Rectal smooth muscle tissue (tissue), 1 donor: ENCODE results near the gene GLYAT.

Experiments
- H3K27ac ChIP-seq: one replicate; pipeline ENCODE4 v1.7.0; 2013; ENCODE audit warnings: low read depth, low read length, inconsistent platforms
- H3K27me3 ChIP-seq: one replicate; pipeline ENCODE4 v1.7.0; 2013; ENCODE audit warnings: low read length; ENCODE audit not compliant: control insufficient read depth, insufficient read depth
- H3K36me3 ChIP-seq: one replicate; pipeline ENCODE4 v1.7.0; 2013; ENCODE audit warnings: low read length; ENCODE audit not compliant: control insufficient read depth, insufficient read depth
- H3K4me1 ChIP-seq: one replicate; pipeline ENCODE4 v1.7.0; 2013; ENCODE audit warnings: low read length; ENCODE audit not compliant: control insufficient read depth, insufficient read depth
- H3K4me3 ChIP-seq: one replicate; pipeline ENCODE4 v1.7.0; 2013; ENCODE audit warnings: low read length
- H3K9ac ChIP-seq: one replicate; pipeline ENCODE4 v1.7.0; 2013; ENCODE audit warnings: low read length

The GLYAT gene

GRCh38 chr11:58731819-58732218, at the start of gene GLYAT:
GLYAT (minus strand) TSS chr11:58731943; CDS start chr11:58724496, 7,447 bp downstream.
- Histone ChIP-seq H3K9ac (no peak within 1 kb of the TSS), H3K36me3 (no peaks in the 10 kb centered on the region), H3K4me1 (no peaks in the 10 kb centered on the region), H3K27me3 (peaks cover 2% of the 10 kb centered on the region), H3K4me3 (no peak within 1 kb of the TSS), H3K27ac (no peak within 1 kb of the TSS)

- no peak overlapping the region for H3K4me3 ChIP-seq
- no peak overlapping the region for H3K9ac ChIP-seq
- no peak overlapping the region for H3K27ac ChIP-seq
- no peaks in the 10 kb centered on the region for H3K4me1 ChIP-seq
- H3K27me3 ChIP-seq = no peaks in the 10 kb centered on the region
- no peaks in the 10 kb centered on the region for H3K36me3 ChIP-seq
Measured at GRCh38 chr11:58781345-58781744, 49.6 kb upstream of the GLYAT start.

- H3K36me3 ChIP-seq = no peaks in the 10 kb centered on the region
Measured at GRCh38 chr11:58780578-58780977, 48.8 kb upstream of the GLYAT start.

GRCh38 chr11:58776891-58777710, 45.4 kb upstream of the GLYAT start:
- Histone ChIP-seq H3K4me3 (no peak overlapping the region), H3K27ac (no peak overlapping the region), H3K9ac (no peak overlapping the region), H3K27me3 (no peaks in the 10 kb centered on the region), H3K4me1 (no peaks in the 10 kb centered on the region), H3K36me3 (no peaks in the 10 kb centered on the region)

More at GRCh38 chr11:58780578-58780977, 48.8 kb upstream of the GLYAT start:
- H3K4me1 ChIP-seq = no peaks in the 10 kb centered on the region
- no peaks in the 10 kb centered on the region for H3K27me3 ChIP-seq
- no peak overlapping the region for H3K4me3 ChIP-seq
- H3K9ac ChIP-seq = no peak overlapping the region
- no peak overlapping the region for H3K27ac ChIP-seq

GRCh38 chr11:58775066-58775708, 43.4 kb upstream of the GLYAT start:
- H3K4me3 ChIP-seq = no peak overlapping the region
- H3K27me3 ChIP-seq = no peaks in the 10 kb centered on the region
- H3K36me3 ChIP-seq = no peaks in the 10 kb centered on the region

GRCh38 chr11:58774164-58774593, 42.4 kb upstream of the GLYAT start:
- Histone ChIP-seq H3K9ac (no peak overlapping the region), H3K4me1 (no peaks in the 10 kb centered on the region)

More at GRCh38 chr11:58775066-58775708, 43.4 kb upstream of the GLYAT start:
- no peak overlapping the region for H3K27ac ChIP-seq
- no peak overlapping the region for H3K9ac ChIP-seq
- no peaks in the 10 kb centered on the region for H3K4me1 ChIP-seq

GRCh38 chr11:58773337-58773736, 41.6 kb upstream of the GLYAT start:
- Histone ChIP-seq H3K27me3 (no peaks in the 10 kb centered on the region), H3K27ac (no peak overlapping the region), H3K9ac (no peak overlapping the region), H3K36me3 (no peaks in the 10 kb centered on the region), H3K4me3 (no peak overlapping the region), H3K4me1 (no peaks in the 10 kb centered on the region)

More at GRCh38 chr11:58774164-58774593, 42.4 kb upstream of the GLYAT start:
- Histone ChIP-seq H3K4me3 (no peak overlapping the region), H3K36me3 (no peaks in the 10 kb centered on the region), H3K27me3 (no peaks in the 10 kb centered on the region), H3K27ac (no peak overlapping the region)

- Histone ChIP-seq H3K4me1 (no peaks in the 10 kb centered on the region), H3K9ac (no peak overlapping the region), H3K27me3 (no peaks in the 10 kb centered on the region), H3K4me3 (no peak overlapping the region), H3K36me3 (no peaks in the 10 kb centered on the region), H3K27ac (no peak overlapping the region)
Measured at GRCh38 chr11:58772329-58773285, 40.9 kb upstream of the GLYAT start.

- no peak overlapping the region for H3K4me3 ChIP-seq
- H3K36me3 ChIP-seq = no peaks in the 10 kb centered on the region
- no peaks in the 10 kb centered on the region for H3K27me3 ChIP-seq
- no peak overlapping the region for H3K9ac ChIP-seq
- no peaks in the 10 kb centered on the region for H3K4me1 ChIP-seq
- no peak overlapping the region for H3K27ac ChIP-seq
Measured at GRCh38 chr11:58771458-58771855, 39.7 kb upstream of the GLYAT start.

- no peak overlapping the region for H3K27ac ChIP-seq
- H3K4me3 ChIP-seq = no peak overlapping the region
- H3K4me1 ChIP-seq = no peaks in the 10 kb centered on the region
- H3K36me3 ChIP-seq = no peaks in the 10 kb centered on the region
- H3K9ac ChIP-seq = no peak overlapping the region
- no peaks in the 10 kb centered on the region for H3K27me3 ChIP-seq
Measured at GRCh38 chr11:58770627-58771457, 39.1 kb upstream of the GLYAT start.

GRCh38 chr11:58770166-58770565, 38.4 kb upstream of the GLYAT start:
- Histone ChIP-seq H3K27me3 (no peaks in the 10 kb centered on the region), H3K4me3 (no peak overlapping the region), H3K9ac (no peak overlapping the region), H3K36me3 (no peaks in the 10 kb centered on the region), H3K4me1 (no peaks in the 10 kb centered on the region), H3K27ac (no peak overlapping the region)
